GM15510 (cell line): ENCODE results near the gene ODAM.

Source experiments
- POLR2A ChIP-seq: IDR thresholded peaks from 3 replicates; pipeline ENCODE4 v1.6.1; 2011; ENCODE audit warnings: borderline replicate concordance; ENCODE audit not compliant: insufficient read length; ENCODE audit errors: extremely low read depth

ODAM gene

GRCh38 chr4:70195425-70195824, at the start of gene ODAM:
TSS of gene ODAM (plus strand) at chr4:70195725. CDS start at chr4:70196544, 819 bp downstream.
- no peak for TF ChIP-seq POLR2A

GRCh38 chr4:70151271-70151670, 44.3 kb upstream of the ODAM start:
- no peak for TF ChIP-seq POLR2A

GRCh38 chr4:70152088-70152487, 43.4 kb upstream of the ODAM start:
- no peak for TF ChIP-seq POLR2A

- no peak for TF ChIP-seq POLR2A
Measured at GRCh38 chr4:70153937-70154336, 41.6 kb upstream of the ODAM start, which contains the start of gene PRR27. TSS of gene PRR27 (plus strand) at chr4:70154237. CDS start at chr4:70154376, 139 bp downstream.

- TF ChIP-seq POLR2A, result no peak
Measured at GRCh38 chr4:70158576-70158975, 36.9 kb upstream of the ODAM start.

GRCh38 chr4:70177090-70177489, 18.4 kb upstream of the ODAM start:
- no peak for TF ChIP-seq POLR2A

- TF ChIP-seq POLR2A, result no peak
Measured at GRCh38 chr4:70178075-70178660, 17.4 kb upstream of the ODAM start.

- no peak for TF ChIP-seq POLR2A
Measured at GRCh38 chr4:70179811-70180210, 15.7 kb upstream of the ODAM start.

GRCh38 chr4:70181864-70182263, 13.7 kb upstream of the ODAM start:
- no peak for TF ChIP-seq POLR2A

- no peak for TF ChIP-seq POLR2A
Measured at GRCh38 chr4:70182517-70183167, 12.9 kb upstream of the ODAM start.

- TF ChIP-seq POLR2A, result no peak
Measured at GRCh38 chr4:70183168-70183939, 12.2 kb upstream of the ODAM start.

- TF ChIP-seq POLR2A, result no peak
Measured at GRCh38 chr4:70183940-70184246, 11.6 kb upstream of the ODAM start.

- no peak for TF ChIP-seq POLR2A
Measured at GRCh38 chr4:70187216-70187615, 8.3 kb upstream of the ODAM start.

GRCh38 chr4:70190579-70190978, 4.9 kb upstream of the ODAM start:
- TF ChIP-seq POLR2A, result no peak

- no peak for TF ChIP-seq POLR2A
Measured at GRCh38 chr4:70191647-70192046, 3.9 kb upstream of the ODAM start.

GRCh38 chr4:70192895-70193294, 2.6 kb upstream of the ODAM start:
- no peak for TF ChIP-seq POLR2A
